SK-N-MC (cell line): ENCODE results near the gene MRPL9.

ENCODE experiments used
- DNase-seq: peaks from one replicate; pipeline ENCODE4 v3.0.0-alpha.2; 2011; ENCODE audit warnings: low read depth, low spot score
- H3K27ac ChIP-seq: fragments of 200-600 bp; sonication (generic); 2 replicates; pipeline ENCODE4 v1.5.1; 2016; ENCODE audit warnings: mixed run types
- H3K36me3 ChIP-seq: fragments of 200-600 bp; sonication (generic); 2 replicates; pipeline ENCODE4 v1.6.1; 2017; ENCODE audit warnings: antibody characterized with exemption, low read length, mixed read lengths; ENCODE audit not compliant: insufficient read depth
- H3K4me3 ChIP-seq: fragments of 200-600 bp; sonication (generic); 2 replicates; pipeline ENCODE4 v1.5.1; 2016
- H3K9ac ChIP-seq: fragments of 200-600 bp; sonication (generic); 2 replicates; pipeline ENCODE4 v1.8.0; 2017; ENCODE audit warnings: mixed run types, mixed read lengths; ENCODE audit not compliant: insufficient read length
- H3K9me3 ChIP-seq: fragments of 200-600 bp; sonication (generic); 2 replicates; pipeline ENCODE4 v1.6.1; 2017; ENCODE audit warnings: low read depth, mild to moderate bottlenecking, antibody characterized with exemption, low read length, moderate library complexity, mixed read lengths
- EZH2 ChIP-seq: fragments of 200-600 bp; sonication (generic); IDR thresholded peaks from one replicate; pipeline ENCODE4 v1.6.1; 2017; ENCODE audit warnings: antibody characterized with exemption
- FOXP2 ChIP-seq: optimal IDR thresholded peaks from 2 replicates; pipeline ENCODE3; 2011; ENCODE audit warnings: mild to moderate bottlenecking, moderate library complexity; ENCODE audit not compliant: insufficient read depth; ENCODE audit errors: extremely low read length, control extremely low read depth
- POLR2AphosphoS5 ChIP-seq: IDR thresholded peaks from 2 replicates; pipeline ENCODE4 v1.6.1; 2012; ENCODE audit warnings: mild to moderate bottlenecking, low read depth, low read length, borderline replicate concordance

Gene MRPL9

DNA sequence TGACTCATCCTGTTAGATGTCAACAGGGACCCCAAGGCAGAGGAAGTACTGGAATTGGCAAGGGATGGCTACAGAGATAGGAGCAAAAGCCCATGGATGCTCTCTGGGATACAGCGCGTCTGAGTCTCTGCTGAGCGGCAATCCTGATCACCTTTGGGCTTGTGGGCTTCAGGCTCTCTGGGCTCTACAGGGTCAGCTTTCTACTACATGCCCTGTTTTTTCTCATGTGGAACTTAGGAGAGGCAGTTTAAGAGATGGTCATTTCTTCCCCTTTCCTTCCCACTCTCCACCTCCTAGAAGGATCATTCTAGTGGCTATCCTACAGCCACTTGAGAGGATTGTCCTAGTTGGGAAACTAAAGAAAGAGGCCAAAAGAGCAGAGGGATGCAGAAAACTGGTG lies 40.6 kb upstream of the MRPL9 start:
- Histone ChIP-seq H3K4me3 (no peak overlapping the region), H3K36me3 (no peaks in the 10 kb centered on the region), H3K9ac (no peak overlapping the region), H3K9me3 (no peaks in the 10 kb centered on the region), H3K27ac (no peak overlapping the region)
- TF ChIP-seq POLR2AphosphoS5, result no peak
- no peak for TF ChIP-seq FOXP2
- no peak for TF ChIP-seq EZH2
- no peak for DNase-seq

DNA sequence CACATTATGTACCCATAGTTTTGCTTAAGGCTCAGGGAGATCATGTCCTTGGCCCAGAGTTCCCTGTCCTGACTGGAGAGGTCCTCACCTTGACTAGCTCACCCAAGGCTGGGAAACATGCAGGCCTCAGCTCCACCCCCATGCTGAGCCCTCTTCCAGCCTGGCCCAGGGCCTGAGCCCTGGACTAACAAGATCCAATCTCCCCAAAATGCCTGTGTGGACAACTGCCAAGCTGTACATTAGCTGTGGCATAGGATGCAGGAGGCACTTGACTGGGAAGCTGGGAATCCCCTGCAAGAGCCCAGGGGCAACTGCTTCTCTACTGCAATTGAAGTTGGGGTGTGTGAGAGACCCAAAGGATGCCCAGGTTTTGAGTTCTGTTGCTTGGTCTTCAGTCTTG lies 39.9 kb upstream of the MRPL9 start:
- Histone ChIP-seq H3K9ac (no peak overlapping the region), H3K36me3 (no peaks in the 10 kb centered on the region), H3K4me3 (no peak overlapping the region), H3K9me3 (no peaks in the 10 kb centered on the region), H3K27ac (no peak overlapping the region)
- DNase-seq, result no peak
- no peak for TF ChIP-seq FOXP2
- TF ChIP-seq POLR2AphosphoS5, result no peak

DNA sequence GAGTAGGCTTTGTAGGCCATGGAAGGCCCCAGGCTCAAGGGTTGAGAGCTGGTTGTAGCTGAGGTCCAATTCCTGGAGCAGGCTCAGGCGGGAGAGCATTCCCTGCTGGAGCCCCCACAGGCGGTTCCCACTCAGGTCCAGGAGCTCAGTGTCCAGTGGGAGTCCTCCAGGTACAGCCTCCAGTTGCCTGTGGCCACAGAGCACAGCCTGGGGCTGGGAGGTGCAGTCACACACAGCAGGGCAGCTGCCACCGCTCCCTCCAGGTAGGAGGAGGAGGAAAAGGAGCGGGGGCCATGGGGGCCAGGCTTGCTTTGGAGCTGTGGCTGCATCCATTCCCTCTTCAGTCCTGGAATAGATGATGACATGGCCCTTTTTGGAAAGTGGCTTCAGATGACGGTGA lies 39.1 kb upstream of the MRPL9 start:
- TF ChIP-seq FOXP2 (no peak), POLR2AphosphoS5 (no peak), EZH2 (no peak)
- Histone ChIP-seq H3K27ac (no peak overlapping the region), H3K9ac (no peak overlapping the region), H3K36me3 (no peaks in the 10 kb centered on the region), H3K4me3 (no peak overlapping the region), H3K9me3 (no peaks in the 10 kb centered on the region)
- DNase-seq, result no peak

DNA sequence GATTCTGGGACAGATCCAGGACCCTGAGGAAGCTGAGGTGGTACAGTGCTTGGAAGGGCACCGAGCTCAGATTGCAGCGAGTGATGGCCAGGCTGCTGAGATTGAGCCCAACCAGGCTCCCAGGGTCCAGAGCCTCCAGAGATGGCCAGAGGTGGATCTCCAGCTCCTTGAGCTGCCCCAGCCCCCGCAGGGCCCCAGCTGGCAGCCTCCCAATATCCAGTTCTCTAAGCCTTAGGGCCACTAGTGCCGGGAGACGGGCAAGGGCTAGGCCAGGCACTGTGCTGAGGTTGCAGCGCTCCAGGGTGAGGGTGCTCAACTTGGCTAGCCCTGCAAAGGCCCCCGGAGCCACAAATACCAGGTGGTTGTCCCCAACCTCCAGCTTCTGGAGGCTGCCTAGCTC lies 38.5 kb upstream of the MRPL9 start:
- no peak for TF ChIP-seq POLR2AphosphoS5
- Histone ChIP-seq H3K36me3 (no peaks in the 10 kb centered on the region), H3K4me3 (no peak overlapping the region), H3K9me3 (no peaks in the 10 kb centered on the region), H3K27ac (no peak overlapping the region), H3K9ac (no peak overlapping the region)
- no peak for DNase-seq

DNA sequence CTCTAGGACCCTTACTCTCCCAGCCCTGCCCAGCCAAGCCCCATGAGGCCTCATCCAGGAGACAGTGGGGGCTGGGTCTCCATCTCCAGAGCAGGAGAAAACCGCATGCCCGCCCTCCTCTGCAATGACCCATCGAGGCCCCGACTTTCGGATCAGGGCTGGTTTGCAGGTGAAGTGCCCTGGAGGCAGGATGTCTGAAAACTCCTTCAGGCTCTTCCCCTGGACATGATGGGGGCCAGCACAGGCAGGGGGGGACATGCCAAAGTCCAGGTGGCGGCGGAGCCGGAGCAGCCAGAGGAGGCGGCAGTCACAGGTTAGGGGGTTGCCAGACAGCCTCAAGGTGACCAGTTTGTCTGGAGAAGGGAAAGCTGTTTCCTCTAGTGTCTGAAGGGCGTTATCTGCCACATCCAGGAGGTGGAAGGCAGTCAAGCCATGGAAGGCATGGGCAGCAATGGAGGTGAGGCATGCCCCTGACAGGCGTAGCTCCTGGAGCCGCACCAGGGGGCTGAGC lies 38.1 kb upstream of the MRPL9 start:
- no peak for DNase-seq
- Histone ChIP-seq H3K9me3 (no peaks in the 10 kb centered on the region), H3K36me3 (no peaks in the 10 kb centered on the region), H3K27ac (no peak overlapping the region), H3K9ac (no peak overlapping the region), H3K4me3 (no peak overlapping the region)
- TF ChIP-seq EZH2 (no peak), POLR2AphosphoS5 (no peak), FOXP2 (no peak)

DNA sequence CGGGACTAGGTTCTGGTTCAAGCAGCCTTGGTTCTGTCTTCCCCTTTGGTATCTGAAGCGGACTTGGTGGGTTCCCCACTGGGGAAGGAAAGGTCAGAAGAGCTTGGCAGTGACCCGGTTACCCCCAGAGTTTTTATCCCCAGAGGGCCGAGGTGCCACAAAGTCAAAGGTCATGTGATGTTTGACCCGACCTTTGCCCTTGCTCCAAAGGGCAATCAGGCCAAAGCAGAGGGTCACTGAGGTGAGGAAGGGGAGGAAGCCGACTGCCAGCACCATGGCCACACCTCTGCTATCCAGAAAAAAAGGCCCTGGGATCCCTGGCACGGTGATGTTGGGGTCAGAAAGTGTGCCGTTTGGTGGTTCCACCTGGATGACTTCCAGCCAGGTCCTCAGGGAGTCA lies 37.5 kb upstream of the MRPL9 start:
- Histone ChIP-seq H3K9ac (no peak overlapping the region), H3K9me3 (no peaks in the 10 kb centered on the region), H3K36me3 (no peaks in the 10 kb centered on the region), H3K4me3 (no peak overlapping the region), H3K27ac (no peak overlapping the region)
- TF ChIP-seq POLR2AphosphoS5, result no peak
- no peak for TF ChIP-seq EZH2
- TF ChIP-seq FOXP2, result no peak
- DNase-seq, result no peak

DNA sequence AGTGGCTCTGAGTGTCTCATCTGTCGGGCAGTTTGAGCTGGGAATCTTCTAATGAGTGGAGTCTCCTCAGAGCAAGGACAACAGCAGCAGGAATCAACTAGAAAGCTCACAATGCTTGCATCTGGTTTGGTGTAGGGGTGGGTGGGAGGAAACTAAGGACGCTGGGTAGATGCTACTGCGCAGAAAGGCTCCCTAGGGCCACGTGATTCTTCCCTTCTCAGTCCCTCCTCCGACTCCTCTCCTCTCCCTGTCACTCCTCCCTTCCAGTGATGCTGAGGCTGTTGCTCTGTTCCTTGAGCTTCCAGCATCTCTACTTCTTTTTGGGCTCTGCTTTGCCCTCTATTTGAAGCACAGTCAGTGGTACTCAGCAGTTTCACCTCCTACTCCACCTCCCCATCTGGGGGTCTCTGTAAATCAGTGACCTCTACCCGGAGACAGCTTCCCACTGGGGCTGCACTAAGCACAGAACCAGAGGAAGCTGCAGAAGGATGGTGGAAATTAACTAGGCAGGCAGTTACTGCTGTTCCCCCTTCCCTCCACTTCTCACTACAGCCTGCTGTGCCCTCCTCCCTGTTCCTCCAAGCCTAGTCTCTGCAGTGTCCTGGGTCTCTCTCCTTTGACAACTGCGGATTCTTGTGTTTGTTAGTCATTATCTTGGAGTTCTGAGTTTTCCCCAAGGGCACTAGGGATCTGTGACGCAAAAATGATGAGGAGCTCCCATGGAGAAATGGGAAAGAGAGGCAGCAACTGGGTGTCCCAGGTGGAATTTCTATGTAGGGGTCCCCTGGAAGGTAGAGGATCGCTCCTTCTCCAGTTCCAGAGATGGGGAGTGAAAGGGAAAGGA lies 36.1 kb upstream of the MRPL9 start:
- no peak for TF ChIP-seq FOXP2
- no peak for TF ChIP-seq EZH2
- TF ChIP-seq POLR2AphosphoS5, result no peak
- no peak overlapping the region for H3K27ac ChIP-seq
- H3K9ac ChIP-seq, result no peak overlapping the region
- no peak overlapping the region for H3K4me3 ChIP-seq
- no peaks in the 10 kb centered on the region for H3K36me3 ChIP-seq
- H3K9me3 ChIP-seq, result no peaks in the 10 kb centered on the region
- DNase-seq, result no peak

DNA sequence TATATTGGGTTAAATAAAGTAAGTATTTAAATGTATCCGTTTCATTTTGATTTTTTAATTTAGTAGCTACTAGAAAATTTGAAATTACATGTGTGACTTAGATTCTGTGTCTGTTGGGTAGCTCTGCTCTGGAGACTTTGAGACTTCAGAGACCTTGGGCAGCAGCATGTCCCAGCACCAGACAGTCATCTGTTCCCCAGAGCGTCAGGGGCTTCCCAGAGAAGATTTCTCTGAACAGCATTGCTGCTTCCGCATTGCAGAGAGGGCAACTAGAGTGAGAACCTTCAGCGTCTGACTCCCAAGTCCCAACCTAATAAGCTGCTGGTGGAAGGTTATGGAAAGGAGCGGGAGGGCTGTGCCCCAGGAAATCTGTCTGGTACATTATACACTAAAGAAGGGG lies 35.3 kb upstream of the MRPL9 start:
- H3K4me3 ChIP-seq, result no peak overlapping the region
- H3K9ac ChIP-seq, result no peak overlapping the region
- no peak for DNase-seq
- H3K36me3 ChIP-seq, result no peaks in the 10 kb centered on the region
- no peak overlapping the region for H3K27ac ChIP-seq
- H3K9me3 ChIP-seq, result no peaks in the 10 kb centered on the region
- TF ChIP-seq EZH2, result no peak
- TF ChIP-seq FOXP2, result no peak
- TF ChIP-seq POLR2AphosphoS5, result no peak
